SK-N-SH (cell line): ENCODE measurements around the gene AKAP6. TPM values are rescaled to one million over a fixed set of nuclear protein-coding genes. Genes with fewer than 3 reads are reported as not detected.

Source experiments
- CTCF ChIA-PET: fragments of 300-600, 350-600 bp; formaldehyde crosslinking; extraction: SDS; loops from one replicate; lab custom pipeline; 2021; lab: Yijun Ruan, JAX
- POLR2A ChIA-PET: fragments of 350-600 bp; sonication (Branson Sonifier 250); formaldehyde crosslinking; extraction: SDS; loops from one replicate; lab custom pipeline; 2020; ENCODE audit warnings: antibody characterized with exemption, inconsistent platforms; lab: Yijun Ruan, JAX
- DNase-seq: peaks from one replicate; pipeline ENCODE4 v3.0.0; 2012
- H2AFZ ChIP-seq: fragments of 200-600 bp; sonication (generic); 2 replicates; pipeline ENCODE4 v1.8.1; 2016; ENCODE audit warnings: antibody characterized with exemption, mild to moderate bottlenecking, low read depth
- H3F3A ChIP-seq: fragments of 200-600 bp; sonication (generic); replicated peaks from 2 replicates; pipeline ENCODE3; 2016; ENCODE audit warnings: antibody characterized with exemption, mild to moderate bottlenecking; ENCODE audit not compliant: insufficient read depth
- H3K27ac ChIP-seq, 2 experiments: fragments of 200-500 bp in 1 of 2; fragments of 200-600 bp in 1 of 2; sonication (Bioruptor generic) in 1 of 2; sonication (generic), shearing (Covaris generic) in 1 of 2; 2 replicates each; pipeline versions ENCODE4 v1.5.1 to v1.6.1; 2014 to 2016; ENCODE audit warnings: low read depth in 2 of 2, inconsistent platforms in 1 of 2, low read length in 1 of 2, mild to moderate bottlenecking in 1 of 2, mixed read lengths in 1 of 2
- H3K27me3 ChIP-seq: fragments of 200-600 bp; sonication (generic), shearing (Covaris generic); 2 replicates; pipeline ENCODE4 v1.6.1; 2016; ENCODE audit warnings: mixed run types; ENCODE audit not compliant: insufficient read depth
- H3K36me3 ChIP-seq, 2 experiments: fragments of 200-500 bp in 1 of 2; fragments of 200-600 bp in 1 of 2; sonication (Bioruptor generic) in 1 of 2; sonication (generic) in 1 of 2; replicated peaks in 1 of 2; 2 replicates each; pipeline versions ENCODE3 to v1.5.1; 2014 to 2016; ENCODE audit warnings: low read length in 1 of 2, mild to moderate bottlenecking in 1 of 2; ENCODE audit not compliant: insufficient read depth in 2 of 2, control insufficient read depth in 1 of 2
- H3K4me1 ChIP-seq, 2 experiments: fragments of 200-500 bp in 1 of 2; fragments of 200-600 bp in 1 of 2; sonication (Bioruptor generic) in 1 of 2; sonication (generic), shearing (Covaris generic) in 1 of 2; 2 replicates each; pipeline versions ENCODE4 v1.5.1 to v1.6.1; 2014 to 2016; ENCODE audit warnings: low read depth in 1 of 2, low read length in 1 of 2, mixed run types in 1 of 2; ENCODE audit not compliant: insufficient read depth in 2 of 2, control insufficient read depth in 1 of 2
- H3K4me2 ChIP-seq: fragments of 200-600 bp; sonication (generic), shearing (Covaris generic); 2 replicates; pipeline ENCODE4 v1.6.1; 2017; ENCODE audit warnings: mixed run types
- H3K4me3 ChIP-seq, 2 experiments: fragments of 200-500 bp in 1 of 2; fragments of 200-600 bp in 1 of 2; sonication (Bioruptor generic) in 1 of 2; sonication (generic), shearing (Covaris generic) in 1 of 2; 2 replicates each; pipeline versions ENCODE4 v1.5.1 to v1.8.1; 2014 to 2016; ENCODE audit warnings: low read depth in 2 of 2, inconsistent platforms in 1 of 2, low read length in 1 of 2, mild to moderate bottlenecking in 1 of 2, mixed read lengths in 1 of 2, moderate library complexity in 1 of 2
- H3K79me2 ChIP-seq: fragments of 200-600 bp; sonication (generic); 2 replicates; pipeline ENCODE4 v1.8.1; 2017; ENCODE audit warnings: mild to moderate bottlenecking; ENCODE audit not compliant: insufficient read depth
- H3K9ac ChIP-seq: fragments of 200-600 bp; sonication (generic); 2 replicates; pipeline ENCODE4 v1.6.1; 2017; ENCODE audit warnings: mixed run types
- H3K9me2 ChIP-seq: fragments of 200-600 bp; sonication (generic); 2 replicates; pipeline ENCODE4 v1.6.1; 2017; ENCODE audit warnings: mixed run types
- H3K9me3 ChIP-seq: fragments of 200-600 bp; sonication (generic); 2 replicates; pipeline ENCODE4 v1.6.1; 2017; ENCODE audit warnings: mixed run types, mild to moderate bottlenecking, moderate library complexity
- H4K20me1 ChIP-seq: fragments of 200-600 bp; sonication (generic); 2 replicates; pipeline ENCODE4 v1.6.1; 2017; ENCODE audit warnings: mild to moderate bottlenecking, mixed run types; ENCODE audit not compliant: insufficient read depth
- CHD2 ChIP-seq: fragments of 150-350 bp; IDR thresholded peaks from 2 replicates; pipeline ENCODE4 v1.6.1; 2018; ENCODE audit warnings: low read length; ENCODE audit not compliant: partially characterized antibody
- ELF1 ChIP-seq: IDR thresholded peaks from 2 replicates; pipeline ENCODE4 v1.4.0; 2012
- EP300 ChIP-seq, 2 experiments: IDR thresholded peaks; 2 replicates each; pipeline versions ENCODE4 v1.4.0 to v1.6.1; 2012; ENCODE audit warnings: borderline replicate concordance in 1 of 2, low read depth in 1 of 2, low read length in 1 of 2
- FOSL2 ChIP-seq: IDR thresholded peaks from 2 replicates; pipeline ENCODE4 v1.4.0; 2012; ENCODE audit warnings: low read depth, mild to moderate bottlenecking, moderate library complexity, borderline replicate concordance
- FOXM1 ChIP-seq: IDR thresholded peaks from 2 replicates; pipeline ENCODE4 v1.4.0; 2012; ENCODE audit warnings: low read depth, mild to moderate bottlenecking
- GATA2 ChIP-seq: sonication (generic); formaldehyde crosslinking; IDR thresholded peaks from 2 replicates; pipeline ENCODE4 v1.5.0; 2020; ENCODE audit warnings: mild to moderate bottlenecking, missing genetic modification reagents
- MAX ChIP-seq: IDR thresholded peaks from 2 replicates; pipeline ENCODE4 v1.4.0; 2012; ENCODE audit warnings: low read depth
- MEF2A ChIP-seq: IDR thresholded peaks from 2 replicates; pipeline ENCODE4 v1.4.0; 2012; ENCODE audit warnings: low read depth, borderline replicate concordance
- MXI1 ChIP-seq: IDR thresholded peaks from 2 replicates; pipeline ENCODE4 v1.6.1; 2012; ENCODE audit warnings: mild to moderate bottlenecking, low read depth, low read length, improper control_type of control experiment
- RXRA ChIP-seq: IDR thresholded peaks from 2 replicates; pipeline ENCODE4 v1.4.0; 2012; ENCODE audit warnings: low read depth, mild to moderate bottlenecking, borderline replicate concordance
- TCF12 ChIP-seq: IDR thresholded peaks from 2 replicates; pipeline ENCODE4 v1.4.0; 2012
- YY1 ChIP-seq: IDR thresholded peaks from 2 replicates; pipeline ENCODE4 v1.4.0; 2012; ENCODE audit warnings: low read depth, mild to moderate bottlenecking
- WGBS: methylation state at CpG from one replicate; pipeline ENCODE4 v1.1.6; 2017; ENCODE audit warnings: low lambda C conversion rate; 5-methylcytosine and 5-hydroxymethylcytosine counted together
- polyA plus RNA-seq, 3 experiments: library from polyadenylated mRNA; depleted of rRNA; stranded (reverse); fragments of >200 nt; gene quantifications; 2 replicates each; pipeline ENCODE4 v1.2.3, GENCODE V29; 2012
- TF ChIP-seq, protein P1 (sequence below): IDR thresholded peaks from 2 replicates; pipeline ENCODE4; 2012
- TF ChIP-seq, protein P2 (sequence below): IDR thresholded peaks from 2 replicates; pipeline ENCODE4 v1.6.1; 2012; ENCODE audit warnings: mild to moderate bottlenecking, low read depth, low read length, moderate library complexity
- TF ChIP-seq, protein P3 (sequence below): fragments of 150-350 bp; IDR thresholded peaks from 2 replicates; pipeline ENCODE4 v1.6.1; 2017; ENCODE audit warnings: antibody characterized with exemption, low read length, low read depth, borderline replicate concordance

The AKAP6 gene
- polyA plus RNA-seq, 1 of the 3 experiments (the other 2 are of a cell fraction): 1.7 TPM

DNA sequence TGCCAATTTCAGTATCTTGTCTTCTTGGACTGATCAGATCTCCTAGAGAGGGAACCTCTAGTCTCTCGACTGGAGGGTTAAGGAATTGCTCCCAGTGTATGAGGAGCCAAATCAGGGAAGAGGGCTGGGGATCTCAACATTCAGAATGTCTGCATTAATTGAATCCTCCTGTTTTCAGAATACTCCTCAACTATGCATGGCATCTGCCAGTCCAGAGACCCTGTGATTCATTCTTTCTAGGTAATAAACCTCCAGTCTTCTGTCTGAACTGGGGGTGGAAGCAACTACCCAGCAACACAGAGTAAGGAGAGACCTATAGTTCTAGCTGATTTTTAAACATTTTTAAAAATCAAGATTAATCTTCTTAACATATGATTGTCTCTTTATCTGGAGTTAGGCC, 92.7 kb downstream of the AKAP6 start:
- no peaks in the 10 kb centered on the region for H4K20me1 ChIP-seq
- no peak overlapping the region for H3K4me2 ChIP-seq
- 57% methylated on average over 1 of the region's 1 CpG for WGBS
- H3K9me3 ChIP-seq: no peaks in the 10 kb centered on the region
- no peak for DNase-seq
- ChIA-PET POLR2A (no interaction called here), CTCF (interaction anchor here (1.5 kb wide), 1 partner anchor 39 kb away, joined by 4 read pairs; no protein-coding TSS in a partner anchor)
- H3K9ac ChIP-seq: no peak overlapping the region
- no peak overlapping the region for H2AFZ ChIP-seq
- no peak overlapping the region for H3K4me3 ChIP-seq
- no peaks in the 10 kb centered on the region for H3K36me3 ChIP-seq
- peaks cover 35% of the 10 kb centered on the region for H3F3A ChIP-seq
- peak overlapping the region; percentile 11 to 74 for H3K27ac ChIP-seq
- no peaks in the 10 kb centered on the region for H3K27me3 ChIP-seq
- H3K4me1 ChIP-seq: peaks cover 22 to 29% of the 10 kb centered on the region in 2 experiments; a peak in 3 of 4 replicates
- H3K9me2 ChIP-seq: no peaks in the 10 kb centered on the region
- no peaks in the 10 kb centered on the region for H3K79me2 ChIP-seq
- TF ChIP-seq EP300 (IDR thresholded peaks at IDR 0.05; ENCODE audit: borderline replicate concordance in 1 of 2, low read depth in 1 of 2, low read length in 1 of 2) (no peak), TCF12 (peak; percentile 60; the same call in 1 of the 2 replicates), ELF1 (no peak), GATA2 (CRISPR knock-in tag) (no peak), YY1 (no peak), RXRA (no peak), FOSL2 (no peak), MAX (no peak), MXI1 (no peak), MEF2A (no peak), CHD2 (no peak), FOXM1 (no peak)
- TF ChIP-seq, protein P1, sequence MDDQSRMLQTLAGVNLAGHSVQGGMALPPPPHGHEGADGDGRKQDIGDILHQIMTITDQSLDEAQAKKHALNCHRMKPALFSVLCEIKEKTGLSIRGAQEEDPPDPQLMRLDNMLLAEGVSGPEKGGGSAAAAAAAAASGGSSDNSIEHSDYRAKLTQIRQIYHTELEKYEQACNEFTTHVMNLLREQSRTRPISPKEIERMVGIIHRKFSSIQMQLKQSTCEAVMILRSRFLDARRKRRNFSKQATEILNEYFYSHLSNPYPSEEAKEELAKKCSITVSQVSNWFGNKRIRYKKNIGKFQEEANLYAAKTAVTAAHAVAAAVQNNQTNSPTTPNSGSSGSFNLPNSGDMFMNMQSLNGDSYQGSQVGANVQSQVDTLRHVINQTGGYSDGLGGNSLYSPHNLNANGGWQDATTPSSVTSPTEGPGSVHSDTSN: 0 out of 2 replicates have a peak, but pooled peaks have one; percentile 37
- TF ChIP-seq, protein P2, sequence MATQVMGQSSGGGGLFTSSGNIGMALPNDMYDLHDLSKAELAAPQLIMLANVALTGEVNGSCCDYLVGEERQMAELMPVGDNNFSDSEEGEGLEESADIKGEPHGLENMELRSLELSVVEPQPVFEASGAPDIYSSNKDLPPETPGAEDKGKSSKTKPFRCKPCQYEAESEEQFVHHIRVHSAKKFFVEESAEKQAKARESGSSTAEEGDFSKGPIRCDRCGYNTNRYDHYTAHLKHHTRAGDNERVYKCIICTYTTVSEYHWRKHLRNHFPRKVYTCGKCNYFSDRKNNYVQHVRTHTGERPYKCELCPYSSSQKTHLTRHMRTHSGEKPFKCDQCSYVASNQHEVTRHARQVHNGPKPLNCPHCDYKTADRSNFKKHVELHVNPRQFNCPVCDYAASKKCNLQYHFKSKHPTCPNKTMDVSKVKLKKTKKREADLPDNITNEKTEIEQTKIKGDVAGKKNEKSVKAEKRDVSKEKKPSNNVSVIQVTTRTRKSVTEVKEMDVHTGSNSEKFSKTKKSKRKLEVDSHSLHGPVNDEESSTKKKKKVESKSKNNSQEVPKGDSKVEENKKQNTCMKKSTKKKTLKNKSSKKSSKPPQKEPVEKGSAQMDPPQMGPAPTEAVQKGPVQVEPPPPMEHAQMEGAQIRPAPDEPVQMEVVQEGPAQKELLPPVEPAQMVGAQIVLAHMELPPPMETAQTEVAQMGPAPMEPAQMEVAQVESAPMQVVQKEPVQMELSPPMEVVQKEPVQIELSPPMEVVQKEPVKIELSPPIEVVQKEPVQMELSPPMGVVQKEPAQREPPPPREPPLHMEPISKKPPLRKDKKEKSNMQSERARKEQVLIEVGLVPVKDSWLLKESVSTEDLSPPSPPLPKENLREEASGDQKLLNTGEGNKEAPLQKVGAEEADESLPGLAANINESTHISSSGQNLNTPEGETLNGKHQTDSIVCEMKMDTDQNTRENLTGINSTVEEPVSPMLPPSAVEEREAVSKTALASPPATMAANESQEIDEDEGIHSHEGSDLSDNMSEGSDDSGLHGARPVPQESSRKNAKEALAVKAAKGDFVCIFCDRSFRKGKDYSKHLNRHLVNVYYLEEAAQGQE: no peak
- TF ChIP-seq, protein P3, sequence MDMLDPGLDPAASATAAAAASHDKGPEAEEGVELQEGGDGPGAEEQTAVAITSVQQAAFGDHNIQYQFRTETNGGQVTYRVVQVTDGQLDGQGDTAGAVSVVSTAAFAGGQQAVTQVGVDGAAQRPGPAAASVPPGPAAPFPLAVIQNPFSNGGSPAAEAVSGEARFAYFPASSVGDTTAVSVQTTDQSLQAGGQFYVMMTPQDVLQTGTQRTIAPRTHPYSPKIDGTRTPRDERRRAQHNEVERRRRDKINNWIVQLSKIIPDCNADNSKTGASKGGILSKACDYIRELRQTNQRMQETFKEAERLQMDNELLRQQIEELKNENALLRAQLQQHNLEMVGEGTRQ: no peak
